ENCODE results near the gene CHRNA4. TPM values are rescaled to one million over a fixed set of nuclear protein-coding genes. Genes with fewer than 3 reads are reported as not detected.

The CHRNA4 gene
- polyA plus RNA-seq, 1 donor (not counting 4 experiments of a cell fraction or from before 2014, with no cell fraction given), result not detected

DNA sequence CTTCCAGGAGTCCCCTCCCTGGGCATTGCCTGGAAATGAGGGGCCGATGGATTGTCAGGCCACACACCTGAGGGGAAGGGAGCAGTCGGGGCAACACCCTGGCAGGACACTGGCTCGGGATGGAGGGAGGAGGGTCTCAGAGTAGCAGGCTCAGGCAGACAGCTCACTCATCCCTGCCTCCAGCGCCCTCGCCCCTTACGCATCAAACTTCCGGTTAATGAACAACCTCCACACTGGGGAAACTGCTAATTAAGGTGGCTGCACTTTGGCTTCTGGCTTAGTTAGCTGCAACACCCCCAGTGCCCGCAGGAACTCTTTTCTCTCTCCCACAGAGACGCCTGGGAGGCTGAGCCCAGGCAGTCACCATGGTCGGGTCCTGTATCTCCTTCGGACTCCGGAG lies 13.4 kb upstream of the CHRNA4 start:
- dilution Hi-C loops (cut with MboI; ENCODE audit: extremely low pct_ligation_motif_present, low sequenced_read_pairs), result no loop called here
- Histone ChIP-seq H3K27me3 (ENCODE audit: control insufficient read depth, extremely low read depth, insufficient read depth, low read length) (peaks cover 46% of the 10 kb centered on the region), H4K20me1 (ENCODE audit: control insufficient read depth, extremely low read depth, insufficient read depth, low read length) (no peaks in the 10 kb centered on the region), H3K36me3 (ENCODE audit: control insufficient read depth in 2 of 2, extremely low read depth in 1 of 2, insufficient read depth in 2 of 2, low read length in 2 of 2) (no peaks in the 10 kb centered on the region), H3K4me2 (ENCODE audit: control insufficient read depth, extremely low read depth, insufficient read depth, low read depth, low read length) (no peak overlapping the region), H3K4me3 (ENCODE audit: control insufficient read depth in 2 of 3, extremely low read depth in 1 of 3, insufficient read depth in 2 of 3, low read depth in 1 of 3, low read length in 3 of 3) (no peak overlapping the region), H3K4me1 (ENCODE audit: control insufficient read depth, extremely low read depth, insufficient read depth, low read length) (no peaks in the 10 kb centered on the region), H3K9ac (ENCODE audit: control insufficient read depth, extremely low read depth, insufficient read depth, low read length) (no peak overlapping the region), H3K79me2 (ENCODE audit: control insufficient read depth, insufficient read depth, low read length) (no peaks in the 10 kb centered on the region), H2AFZ (ENCODE audit: control insufficient read depth, low read length) (no peak overlapping the region), H3K9me3 (ENCODE audit: control insufficient read depth, low read depth, low read length) (no peaks in the 10 kb centered on the region), H3K27ac (ENCODE audit: control insufficient read depth, insufficient read depth, low read length) (no peak overlapping the region), H3K9me1 (ENCODE audit: control insufficient read depth, extremely low read depth, insufficient read depth, low read length) (no peaks in the 10 kb centered on the region)
- TF ChIP-seq EZH2 (IDR thresholded peaks at IDR 0.05; ENCODE audit: low read length), result no peak
- TF ChIP-seq, protein P1, sequence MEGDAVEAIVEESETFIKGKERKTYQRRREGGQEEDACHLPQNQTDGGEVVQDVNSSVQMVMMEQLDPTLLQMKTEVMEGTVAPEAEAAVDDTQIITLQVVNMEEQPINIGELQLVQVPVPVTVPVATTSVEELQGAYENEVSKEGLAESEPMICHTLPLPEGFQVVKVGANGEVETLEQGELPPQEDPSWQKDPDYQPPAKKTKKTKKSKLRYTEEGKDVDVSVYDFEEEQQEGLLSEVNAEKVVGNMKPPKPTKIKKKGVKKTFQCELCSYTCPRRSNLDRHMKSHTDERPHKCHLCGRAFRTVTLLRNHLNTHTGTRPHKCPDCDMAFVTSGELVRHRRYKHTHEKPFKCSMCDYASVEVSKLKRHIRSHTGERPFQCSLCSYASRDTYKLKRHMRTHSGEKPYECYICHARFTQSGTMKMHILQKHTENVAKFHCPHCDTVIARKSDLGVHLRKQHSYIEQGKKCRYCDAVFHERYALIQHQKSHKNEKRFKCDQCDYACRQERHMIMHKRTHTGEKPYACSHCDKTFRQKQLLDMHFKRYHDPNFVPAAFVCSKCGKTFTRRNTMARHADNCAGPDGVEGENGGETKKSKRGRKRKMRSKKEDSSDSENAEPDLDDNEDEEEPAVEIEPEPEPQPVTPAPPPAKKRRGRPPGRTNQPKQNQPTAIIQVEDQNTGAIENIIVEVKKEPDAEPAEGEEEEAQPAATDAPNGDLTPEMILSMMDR (optimal IDR thresholded peaks at IDR 0.05 in 1 of 3, IDR thresholded peaks at IDR 0.05 in 1 of 3, conservative IDR thresholded peaks at IDR 0.05 in 1 of 3; ENCODE audit: extremely low read depth in 1 of 3, insufficient read depth in 2 of 3, low read length in 3 of 3), result no peak
- FAIRE-seq (no peak), DNase-seq (ENCODE audit: low read depth, low spot score) (no peak)

DNA sequence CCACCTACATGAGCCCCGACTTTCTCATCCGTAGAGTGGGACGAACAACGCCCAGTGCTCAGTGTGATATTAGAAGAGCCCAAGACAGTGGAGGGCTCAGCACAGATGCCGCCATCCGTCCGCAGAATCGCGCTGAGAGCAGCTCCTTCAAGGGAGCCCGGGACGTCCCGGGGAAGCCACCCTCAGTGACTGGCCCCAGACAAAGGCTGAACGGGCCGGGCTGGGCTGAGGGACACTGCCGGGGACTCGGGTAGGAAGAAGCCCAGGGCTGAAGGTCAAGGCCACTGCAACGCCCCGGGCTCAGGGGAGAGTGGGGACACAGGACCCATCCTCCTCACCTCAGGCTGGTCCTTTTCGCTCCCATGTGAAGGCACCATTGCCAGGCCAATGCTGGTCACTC lies 12.8 kb upstream of the CHRNA4 start:
- H3K4me2 ChIP-seq (ENCODE audit: control insufficient read depth, extremely low read depth, insufficient read depth, low read depth, low read length), result no peak overlapping the region
- H3K9ac ChIP-seq (ENCODE audit: control insufficient read depth, extremely low read depth, insufficient read depth, low read length), result no peak overlapping the region
- no peak overlapping the region for H3K4me3 ChIP-seq (ENCODE audit: control insufficient read depth in 2 of 3, extremely low read depth in 1 of 3, insufficient read depth in 2 of 3, low read depth in 1 of 3, low read length in 3 of 3)
- H3K27me3 ChIP-seq (ENCODE audit: control insufficient read depth, extremely low read depth, insufficient read depth, low read length), result peaks cover 44% of the 10 kb centered on the region
- H3K27ac ChIP-seq (ENCODE audit: control insufficient read depth, insufficient read depth, low read length), result no peak overlapping the region
- no peaks in the 10 kb centered on the region for H3K9me3 ChIP-seq (ENCODE audit: control insufficient read depth, low read depth, low read length)
- dilution Hi-C loops (cut with MboI; ENCODE audit: extremely low pct_ligation_motif_present, low sequenced_read_pairs), result no loop called here
- no peaks in the 10 kb centered on the region for H3K4me1 ChIP-seq (ENCODE audit: control insufficient read depth, extremely low read depth, insufficient read depth, low read length)
- no peaks in the 10 kb centered on the region for H3K9me1 ChIP-seq (ENCODE audit: control insufficient read depth, extremely low read depth, insufficient read depth, low read length)
- no peaks in the 10 kb centered on the region for H3K36me3 ChIP-seq (ENCODE audit: control insufficient read depth in 2 of 2, extremely low read depth in 1 of 2, insufficient read depth in 2 of 2, low read length in 2 of 2)
- no peaks in the 10 kb centered on the region for H4K20me1 ChIP-seq (ENCODE audit: control insufficient read depth, extremely low read depth, insufficient read depth, low read length)
- FAIRE-seq (no peak), DNase-seq (ENCODE audit: low read depth, low spot score) (no peak)
- TF ChIP-seq, protein P1 (optimal IDR thresholded peaks at IDR 0.05 in 1 of 3, IDR thresholded peaks at IDR 0.05 in 1 of 3, conservative IDR thresholded peaks at IDR 0.05 in 1 of 3; ENCODE audit: extremely low read depth in 1 of 3, insufficient read depth in 2 of 3, low read length in 3 of 3), result no peak
- TF ChIP-seq EZH2 (IDR thresholded peaks at IDR 0.05; ENCODE audit: low read length), result no peak
- H3K79me2 ChIP-seq (ENCODE audit: control insufficient read depth, insufficient read depth, low read length), result no peaks in the 10 kb centered on the region
- H2AFZ ChIP-seq (ENCODE audit: control insufficient read depth, low read length), result no peak overlapping the region
